ENCODE data around the gene TBCA. TPM values are rescaled to one million over a fixed set of nuclear protein-coding genes. Genes with fewer than 3 reads are reported as not detected.

Gene TBCA
- total RNA-seq, 4 donors from 2014 or later: 140 to 203 (median 167) TPM

GRCh38 chr5:77670526-77670925 lies 105.6 kb downstream of the TBCA start:
- no peak for TF ChIP-seq CTCF (IDR thresholded peaks at IDR 0.05; ENCODE audit: low read depth)

GRCh38 chr5:77669677-77670076 lies 106.5 kb downstream of the TBCA start:
- no peak for TF ChIP-seq CTCF (IDR thresholded peaks at IDR 0.05; ENCODE audit: low read depth)

- no peak for TF ChIP-seq CTCF (IDR thresholded peaks at IDR 0.05; ENCODE audit: low read depth)
Observed at GRCh38 chr5:77663090-77663863, 112.9 kb downstream of the TBCA start.

- TF ChIP-seq CTCF (IDR thresholded peaks at IDR 0.05; ENCODE audit: low read depth): no peak
Observed at GRCh38 chr5:77662635-77663034, 113.5 kb downstream of the TBCA start.

- TF ChIP-seq CTCF (IDR thresholded peaks at IDR 0.05; ENCODE audit: low read depth): no peak
Observed at GRCh38 chr5:77658662-77659061, 117.5 kb downstream of the TBCA start.

- no peak for TF ChIP-seq CTCF (IDR thresholded peaks at IDR 0.05; ENCODE audit: low read depth)
Observed at GRCh38 chr5:77651343-77651742, 124.8 kb downstream of the TBCA start.

- no peak for TF ChIP-seq CTCF (IDR thresholded peaks at IDR 0.05; ENCODE audit: low read depth)
Observed at GRCh38 chr5:77650686-77651085, 125.5 kb downstream of the TBCA start.

Measured in subcutaneous adipose tissue (tissue), 4 donors.